NCI-H345 (cell line): ENCODE measurements around the gene SLC8A2.
"Not testable (repeated sequence)": the region's sequence is repeated elsewhere in the genome, so short reads cannot be mapped to it uniquely, and the experiment has no call there.

Source experiments
- DNase-seq: peaks from one replicate; lab custom pipeline; 2025; lab: John Stamatoyannopoulos, UW

SLC8A2 gene

DNA sequence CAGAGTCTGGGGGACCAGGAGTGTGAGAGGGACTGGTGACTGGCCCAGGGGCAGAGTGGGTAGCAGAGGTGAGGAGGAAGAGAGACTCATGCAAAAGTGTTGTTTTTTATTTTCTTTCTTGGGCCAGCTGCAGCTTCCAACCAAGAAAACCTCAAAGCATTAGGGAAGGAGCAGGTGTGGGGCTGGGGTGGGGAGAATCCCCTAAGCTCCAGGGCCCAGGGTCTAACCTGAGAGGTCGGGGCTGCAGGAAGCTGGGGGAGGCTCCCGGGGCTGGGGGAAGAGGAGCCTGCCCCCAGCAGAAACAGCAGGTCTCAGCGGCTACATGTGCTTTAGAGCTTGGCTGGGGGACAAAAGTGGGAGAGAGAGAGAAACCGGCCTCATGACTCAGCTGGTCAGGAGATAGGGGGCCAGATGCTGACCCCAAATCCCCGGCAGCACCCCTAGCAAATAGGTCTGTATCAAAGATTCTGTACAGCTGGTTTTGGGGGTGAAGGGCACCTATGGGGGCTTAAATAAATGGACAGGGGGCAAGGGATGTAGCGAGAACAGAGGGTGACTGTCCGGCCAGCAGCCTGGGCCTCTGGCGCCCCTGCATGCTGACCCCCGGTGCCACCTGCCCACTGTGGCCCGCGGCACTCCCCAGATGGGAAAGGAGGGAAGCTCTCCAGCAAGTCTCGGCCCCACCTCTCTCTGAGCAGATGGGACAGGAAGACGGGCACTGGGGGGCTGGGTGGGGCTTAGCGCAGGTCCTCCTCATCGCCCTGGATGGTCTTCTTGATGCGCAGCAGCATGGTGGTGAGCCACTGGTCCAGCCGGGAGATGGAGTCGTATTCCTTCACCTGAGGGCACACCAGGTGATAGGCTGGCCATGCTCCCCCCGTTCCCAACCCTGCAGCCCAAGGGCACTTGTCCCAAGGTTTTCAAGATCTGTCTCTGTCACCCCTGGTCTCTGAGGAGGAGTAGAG, 16.1 kb upstream of the SLC8A2 start:
- DNase-seq = no peak

DNA sequence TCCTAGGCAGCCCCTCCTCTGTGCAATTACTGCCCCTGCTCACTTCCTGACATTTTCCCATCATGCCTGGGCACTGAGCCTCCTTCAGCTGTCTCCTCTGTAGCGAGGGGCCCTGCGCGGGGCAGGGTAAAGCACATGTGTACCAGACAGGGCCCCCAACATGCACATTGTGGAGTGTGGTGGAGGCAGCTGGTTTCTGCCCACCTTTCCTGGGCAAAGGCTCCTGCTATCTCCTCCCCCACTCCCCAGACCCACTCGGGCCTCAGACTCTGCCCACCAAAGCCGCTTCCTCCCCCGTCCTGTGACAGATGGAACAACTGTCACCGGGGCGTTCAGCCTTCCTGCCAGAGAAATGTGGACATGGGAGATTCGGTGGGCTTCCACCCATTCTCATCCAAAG, 15.2 kb upstream of the SLC8A2 start:
- no peak for DNase-seq

DNA sequence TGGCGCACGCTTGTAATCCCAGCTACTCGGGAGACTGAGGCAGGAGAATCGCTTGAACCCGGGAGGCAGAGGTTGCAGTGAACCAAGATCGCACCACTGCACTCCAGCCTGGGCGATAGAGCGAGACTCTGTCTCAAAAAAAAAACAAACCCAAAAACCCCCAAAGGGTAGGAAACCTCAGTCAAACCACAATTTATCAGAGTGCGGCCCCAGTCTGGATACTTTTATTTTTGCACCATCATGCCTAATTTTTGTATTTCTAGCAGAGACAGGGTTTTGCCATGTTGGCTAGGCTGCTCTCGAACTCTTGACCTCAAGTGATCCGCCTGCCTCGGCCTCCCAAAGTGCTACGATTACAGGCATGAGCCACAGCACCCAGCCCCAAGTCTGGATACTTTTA, 14.5 kb upstream of the SLC8A2 start:
- DNase-seq = not testable (repeated sequence)

DNA sequence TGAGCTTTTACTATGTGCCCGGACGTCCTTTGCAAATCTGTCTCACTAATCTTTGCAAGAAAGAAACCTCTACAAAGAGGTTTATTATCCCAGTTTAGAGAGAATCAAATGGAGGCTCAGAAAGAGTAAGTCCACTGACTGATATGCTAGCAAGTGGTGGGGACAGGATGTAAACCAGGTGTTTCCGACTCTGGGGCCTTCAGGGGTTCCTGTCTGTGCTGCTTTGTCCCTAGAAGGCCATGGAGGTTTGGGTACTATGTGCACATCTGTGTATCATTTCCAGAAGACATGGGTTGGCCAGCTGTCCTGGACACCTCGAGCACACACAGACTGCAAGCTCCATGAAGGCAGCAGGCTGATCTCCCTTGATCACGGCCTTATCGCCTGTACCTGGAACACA, 13.5 kb upstream of the SLC8A2 start:
- no peak for DNase-seq

DNA sequence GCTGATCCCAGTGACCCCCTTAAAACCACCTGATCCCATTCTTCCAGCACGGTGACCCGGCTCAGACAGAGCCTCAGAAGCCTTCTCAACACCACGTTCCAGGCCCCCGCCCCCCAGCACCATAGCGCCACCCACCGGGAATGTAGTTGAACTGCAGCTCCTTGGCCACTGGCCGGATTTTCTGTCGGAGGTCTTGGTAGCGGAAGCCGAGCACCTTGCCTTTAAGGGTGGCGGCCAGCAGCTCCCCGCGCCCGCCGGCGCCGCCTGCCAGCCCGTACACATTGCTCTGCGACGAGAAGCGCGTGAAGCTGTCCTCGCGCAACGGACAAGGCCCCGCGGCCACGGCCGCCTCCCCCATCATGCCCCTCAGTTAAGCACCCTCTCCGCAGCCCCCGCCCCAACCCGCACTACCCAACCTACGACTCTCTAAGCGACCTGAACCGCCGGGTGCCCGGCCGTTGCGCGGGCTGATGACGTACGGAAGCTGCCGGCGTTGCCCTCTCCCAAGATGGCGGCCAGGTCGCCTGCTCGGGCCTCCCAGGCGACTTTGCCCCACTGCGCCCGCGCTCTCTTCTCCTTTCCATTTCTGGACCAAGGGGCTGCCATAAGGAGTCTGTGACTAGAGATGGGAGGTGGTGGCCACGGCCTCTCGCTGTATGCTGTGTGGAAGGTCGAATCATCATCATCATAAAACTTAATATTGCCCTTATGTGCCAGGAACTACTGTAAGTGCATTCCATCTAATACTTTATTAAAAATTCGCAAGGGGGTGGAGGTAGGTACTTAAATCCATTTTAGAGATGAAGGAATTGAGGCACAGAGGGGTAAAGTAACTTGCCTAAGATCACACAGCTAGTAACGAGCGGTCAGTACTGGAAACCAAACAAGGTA, 12.4 kb upstream of the SLC8A2 start, which contains the start of gene KPTN:
KPTN (minus strand) TSS at position 420 of the 891 bp plus-strand sequence; CDS start at position 361, 59 bp downstream.
- peak; percentile 85 for DNase-seq

DNA sequence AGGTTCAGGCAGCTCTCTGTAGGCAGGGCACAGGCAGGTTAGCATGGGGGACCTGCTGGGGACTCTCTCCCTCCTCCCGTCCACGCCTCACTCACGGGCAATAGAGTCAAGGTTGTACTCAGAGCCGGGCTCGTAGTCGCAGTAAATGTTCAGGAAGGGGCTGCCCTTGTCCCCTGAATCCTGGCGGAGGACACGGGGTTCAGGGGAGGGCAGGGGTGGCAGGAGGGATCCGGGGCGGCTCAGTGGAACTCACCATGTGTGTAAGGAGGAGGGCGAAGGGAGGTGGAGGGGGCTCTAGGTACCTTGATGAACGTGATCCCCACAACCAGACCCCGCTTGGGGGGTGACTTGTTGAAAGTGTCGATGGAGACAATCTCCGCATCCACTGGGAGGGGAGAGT, 11.5 kb upstream of the SLC8A2 start:
- DNase-seq = no peak

DNA sequence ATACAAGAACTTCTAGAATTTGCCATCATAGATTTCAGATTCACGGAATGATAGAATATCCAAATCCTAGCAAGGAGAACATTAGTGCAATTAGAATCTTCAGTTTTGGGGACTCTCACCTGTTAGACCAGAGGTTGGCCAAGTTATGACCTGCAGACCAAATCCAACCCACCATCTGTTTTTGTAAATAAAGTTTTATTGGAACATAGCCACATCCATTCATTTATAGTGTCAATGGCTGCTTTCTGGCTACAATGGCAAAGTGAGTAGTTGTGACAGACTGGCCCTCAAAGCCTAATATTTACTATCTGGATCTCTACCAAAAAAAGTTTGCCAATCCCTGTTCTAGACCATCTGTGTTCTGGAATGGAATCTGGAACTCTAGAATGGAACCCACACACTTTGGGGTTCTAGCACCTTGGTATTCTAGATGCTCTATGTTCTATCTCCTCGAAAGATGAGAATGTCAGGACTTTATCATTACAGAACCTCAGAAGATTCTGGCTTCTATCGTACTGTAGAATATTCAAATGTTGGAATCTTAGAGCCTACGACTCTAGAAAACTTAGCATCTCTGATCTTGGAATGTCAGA, 9.9 kb upstream of the SLC8A2 start:
- no peak for DNase-seq

DNA sequence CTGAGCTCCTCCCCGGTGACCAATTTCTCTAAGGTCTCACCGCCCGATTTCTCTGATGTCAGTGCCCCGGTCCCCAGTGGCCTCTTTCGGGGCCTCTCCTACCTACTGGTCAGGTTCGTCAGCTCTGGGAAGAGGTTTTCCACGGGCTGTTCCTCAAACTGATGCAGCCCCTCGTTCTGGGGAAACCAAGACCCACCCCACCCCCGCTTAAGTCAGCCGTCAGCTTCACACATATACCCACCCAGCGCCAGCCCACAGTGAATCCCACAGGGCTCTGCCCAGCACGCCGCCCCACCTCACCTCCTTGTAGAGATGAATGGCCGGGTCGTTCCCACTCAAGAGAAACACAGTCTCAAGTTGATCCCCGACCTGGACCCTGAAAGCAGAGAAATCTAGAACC, 9.0 kb upstream of the SLC8A2 start:
- no peak for DNase-seq

DNA sequence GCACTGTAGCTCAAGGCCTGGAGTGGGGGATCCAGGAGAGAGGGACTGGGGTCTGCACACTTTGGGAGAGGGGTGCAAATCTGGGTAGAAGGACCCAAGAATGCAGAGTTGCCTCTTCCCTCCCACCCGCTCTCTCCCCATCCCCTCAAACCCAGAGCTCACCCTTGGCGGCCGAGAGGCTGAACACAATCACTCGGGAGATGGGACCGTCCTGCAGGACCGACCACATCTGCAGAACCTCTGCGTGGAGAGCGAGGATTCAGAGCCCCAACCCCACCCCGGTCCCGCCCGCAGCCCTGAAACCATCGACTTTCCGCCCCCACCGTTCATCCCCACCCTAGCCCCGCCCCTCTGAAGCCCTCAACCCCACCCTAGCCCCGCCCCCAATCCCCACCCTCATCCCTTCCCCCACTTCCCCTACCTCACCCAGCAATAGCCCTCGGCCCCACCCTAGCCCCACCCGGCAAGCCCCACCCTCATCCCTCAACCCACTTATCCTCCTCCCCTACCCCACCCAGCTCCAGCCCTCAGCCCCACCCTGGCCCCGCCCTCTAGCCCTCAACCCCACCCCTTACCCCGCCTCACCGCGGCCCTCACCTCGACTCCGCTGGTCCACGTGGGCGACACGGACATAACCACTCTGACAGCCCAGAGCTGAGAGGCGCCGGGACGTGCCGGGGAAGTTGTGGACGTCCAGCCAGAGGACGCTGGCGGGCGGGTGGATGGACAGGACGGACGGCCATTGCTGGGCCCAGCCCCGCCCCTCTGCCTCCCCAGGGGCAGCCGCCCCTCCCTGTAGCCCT, 8.2 kb upstream of the SLC8A2 start:
- no peak for DNase-seq

DNA sequence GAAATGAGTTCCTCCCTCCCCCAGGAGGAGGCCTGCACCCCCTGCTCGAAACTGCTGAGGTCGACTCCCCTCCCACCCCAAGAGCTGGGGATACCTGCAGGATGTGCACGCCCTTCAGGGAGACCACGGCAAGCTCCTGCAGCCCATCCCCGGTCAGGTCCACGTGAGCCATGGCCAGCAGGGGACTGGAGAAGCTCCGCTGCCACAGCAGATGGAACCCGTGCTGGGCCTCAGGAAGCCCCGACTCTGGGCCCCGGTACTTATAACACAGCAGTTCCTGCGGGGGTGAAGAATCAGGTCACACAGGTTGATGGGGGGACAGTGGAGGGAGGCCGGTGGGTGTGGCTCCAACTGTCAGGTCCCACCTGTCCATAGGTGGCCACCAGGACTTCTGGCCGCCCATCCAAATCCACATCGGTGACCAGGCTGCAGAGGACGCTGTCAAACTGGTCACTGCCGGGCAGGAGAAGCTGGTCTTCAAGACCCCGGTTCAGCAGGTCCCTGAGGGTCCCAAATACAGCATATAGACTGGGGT, 4.8 kb upstream of the SLC8A2 start:
- no peak for DNase-seq

DNA sequence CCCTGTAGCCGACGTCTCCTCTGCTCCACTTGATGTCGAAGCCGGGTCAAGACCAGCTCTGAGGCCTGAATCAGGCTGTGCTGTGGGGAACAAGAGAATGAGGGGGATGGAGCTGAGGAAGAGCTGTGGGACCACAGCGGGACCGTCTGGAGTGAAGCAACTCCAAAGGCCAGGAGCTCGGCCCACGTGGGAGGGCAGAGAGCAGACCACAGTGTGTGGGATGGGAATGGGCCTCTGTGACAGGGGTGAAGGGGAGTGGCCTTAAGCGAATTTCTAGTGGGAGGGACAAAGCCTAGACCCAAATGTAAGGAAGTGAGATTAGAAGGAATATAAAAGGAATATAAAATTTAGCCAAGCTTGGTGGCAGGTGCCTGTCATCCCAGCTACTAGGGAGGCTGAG, 3.8 kb upstream of the SLC8A2 start:
- DNase-seq = no peak

DNA sequence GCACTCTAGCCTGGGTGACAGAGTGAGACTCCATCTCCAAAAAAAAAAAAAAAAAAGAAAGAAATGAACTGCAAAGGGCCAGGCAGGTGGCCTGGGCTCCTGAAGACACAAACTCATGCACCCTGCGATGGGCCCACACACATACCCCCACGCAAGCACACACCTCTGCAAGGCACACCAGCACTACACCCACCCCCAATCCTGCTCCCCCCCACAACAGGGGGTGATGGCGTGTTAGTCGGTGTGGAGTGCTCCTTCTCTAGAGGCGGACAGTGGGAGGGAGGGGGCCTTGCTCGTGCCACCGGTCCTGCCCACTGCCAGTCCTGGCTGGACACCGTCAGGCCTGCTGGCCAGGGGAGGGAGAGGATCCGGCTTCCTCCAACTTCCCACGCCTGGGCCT, 1.6 kb upstream of the SLC8A2 start:
- no peak for DNase-seq

DNA sequence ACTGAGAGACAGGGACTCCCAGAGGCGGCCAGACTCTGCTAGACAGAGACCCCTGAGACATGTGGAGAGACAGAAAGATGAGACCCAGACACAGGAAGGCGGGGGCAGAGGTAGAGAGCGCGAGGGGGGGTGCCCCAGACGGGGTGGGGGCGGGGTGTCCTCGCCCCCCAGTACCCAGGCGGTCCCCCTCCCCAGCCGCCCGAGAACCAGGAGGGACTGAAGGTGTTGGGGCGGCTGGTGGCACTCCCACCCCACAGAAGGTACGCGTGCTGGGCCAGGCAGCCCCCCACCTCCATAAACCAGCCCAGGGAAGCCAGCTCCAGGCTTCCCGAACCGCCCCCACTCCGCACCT, 336 bp downstream of the SLC8A2 start:
- no peak for DNase-seq

DNA sequence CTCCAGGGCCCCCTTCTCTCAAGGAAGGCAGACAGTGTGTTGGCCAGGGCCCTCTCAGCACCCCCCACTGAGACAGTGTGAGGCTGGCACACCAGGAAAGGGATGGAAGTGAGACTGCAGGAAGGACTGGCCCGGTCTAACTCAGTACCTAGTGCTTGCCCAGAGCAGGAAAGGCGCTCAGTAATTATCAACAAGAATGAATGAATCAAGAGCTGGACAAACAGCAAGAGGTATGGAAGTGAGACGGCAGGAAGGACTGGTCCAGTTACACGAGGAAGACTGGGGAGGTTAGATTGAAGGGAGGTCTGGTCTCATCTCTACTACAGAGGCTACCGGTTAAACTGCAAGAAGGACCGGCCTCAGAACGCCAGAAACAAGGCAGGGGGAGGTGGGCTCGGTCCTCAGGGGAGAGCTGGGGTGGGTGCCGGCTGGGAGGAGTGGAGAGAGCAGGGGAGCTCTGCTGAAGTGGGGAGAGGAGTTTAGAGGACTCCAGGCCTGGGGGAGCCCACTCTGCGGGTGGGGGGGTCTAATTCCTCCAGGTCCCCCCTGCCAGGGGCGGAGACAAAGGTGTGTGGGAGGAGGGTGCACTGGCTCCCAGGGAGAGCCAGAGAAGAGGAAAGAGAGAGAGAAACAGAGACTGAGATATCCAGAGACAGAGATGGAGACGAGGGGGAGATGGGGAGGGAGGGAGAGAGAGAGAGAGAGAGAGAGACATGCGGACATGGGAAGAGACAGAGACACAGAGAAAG, 1.1 kb downstream of the SLC8A2 start:
- no peak for DNase-seq

DNA sequence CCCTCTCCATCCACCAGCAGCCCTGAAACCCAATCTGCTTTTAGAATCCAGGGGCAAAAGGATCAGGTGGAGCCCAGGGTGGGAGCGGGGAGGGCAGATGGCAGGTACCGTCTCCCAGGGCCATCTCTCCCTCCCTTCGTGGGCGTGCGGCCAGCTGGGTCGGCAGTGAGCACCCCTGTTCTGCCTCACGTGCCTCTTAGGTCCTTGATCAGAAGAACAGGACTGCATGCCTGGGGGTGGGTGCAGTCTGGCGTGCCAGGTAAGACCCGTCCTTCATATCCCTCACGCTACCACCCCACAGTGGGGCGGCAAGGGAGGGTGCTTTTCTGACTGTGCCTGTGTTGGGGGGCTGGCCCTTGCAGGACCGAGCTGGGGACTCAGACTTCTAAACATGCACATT, 2.0 kb downstream of the SLC8A2 start:
- no peak for DNase-seq

DNA sequence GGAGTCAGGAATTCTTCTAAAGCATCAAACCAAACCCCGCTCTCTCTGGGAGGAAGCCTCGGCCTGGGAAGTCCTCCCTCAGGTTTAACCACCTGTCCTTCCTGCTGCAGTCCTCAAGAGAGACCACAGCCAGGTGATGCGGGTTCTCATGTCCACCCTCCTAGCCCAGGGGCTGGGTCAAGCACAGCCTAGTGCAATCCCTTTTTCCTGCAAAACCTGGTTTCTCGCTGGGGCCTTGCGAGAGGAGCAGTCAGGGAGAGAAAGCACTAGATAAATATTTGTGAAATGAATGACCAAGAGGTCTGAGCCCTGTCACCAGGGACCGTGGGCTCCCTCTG, 2.4 kb downstream of the SLC8A2 start:
- DNase-seq = no peak

DNA sequence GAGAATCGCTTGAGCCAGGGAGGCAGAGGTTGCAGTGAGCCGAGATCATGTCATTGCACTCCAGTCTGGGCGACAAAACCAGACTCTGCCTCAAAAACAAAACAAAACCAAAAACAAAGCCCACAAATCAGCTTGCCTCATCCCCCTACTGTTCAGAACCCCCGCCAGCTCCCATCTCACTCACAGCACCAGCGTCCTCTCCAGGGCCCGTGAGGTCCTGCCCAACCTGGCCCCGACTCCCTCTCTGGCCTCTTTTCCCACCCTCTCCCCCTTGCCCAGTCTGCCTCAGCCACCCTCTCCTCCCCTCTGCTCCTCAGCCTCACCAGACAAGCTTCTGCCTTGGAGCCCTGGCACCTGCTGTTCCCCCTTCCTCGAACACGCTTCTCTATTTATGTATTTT, 3.8 kb downstream of the SLC8A2 start:
- DNase-seq = no peak

DNA sequence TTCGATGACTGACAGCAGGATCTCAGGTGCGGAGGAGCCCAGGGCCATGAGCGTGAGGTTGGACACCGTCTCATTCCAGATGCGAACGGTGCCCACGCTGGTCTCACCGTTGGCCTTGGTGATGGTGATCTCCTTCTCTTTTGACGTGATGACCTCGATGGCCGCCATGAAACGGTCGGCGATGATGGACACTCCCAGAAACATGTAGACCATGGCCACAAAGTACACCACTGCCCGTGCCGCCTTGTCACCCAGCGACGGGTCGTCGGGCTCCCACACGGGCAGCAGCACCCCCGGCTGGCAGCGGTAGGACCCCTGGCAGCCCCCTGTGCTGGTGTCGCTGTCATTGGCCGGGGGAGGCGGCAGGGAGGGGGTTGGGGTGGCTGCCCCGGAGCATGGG, 5.7 kb downstream of the SLC8A2 start:
- no peak for DNase-seq

DNA sequence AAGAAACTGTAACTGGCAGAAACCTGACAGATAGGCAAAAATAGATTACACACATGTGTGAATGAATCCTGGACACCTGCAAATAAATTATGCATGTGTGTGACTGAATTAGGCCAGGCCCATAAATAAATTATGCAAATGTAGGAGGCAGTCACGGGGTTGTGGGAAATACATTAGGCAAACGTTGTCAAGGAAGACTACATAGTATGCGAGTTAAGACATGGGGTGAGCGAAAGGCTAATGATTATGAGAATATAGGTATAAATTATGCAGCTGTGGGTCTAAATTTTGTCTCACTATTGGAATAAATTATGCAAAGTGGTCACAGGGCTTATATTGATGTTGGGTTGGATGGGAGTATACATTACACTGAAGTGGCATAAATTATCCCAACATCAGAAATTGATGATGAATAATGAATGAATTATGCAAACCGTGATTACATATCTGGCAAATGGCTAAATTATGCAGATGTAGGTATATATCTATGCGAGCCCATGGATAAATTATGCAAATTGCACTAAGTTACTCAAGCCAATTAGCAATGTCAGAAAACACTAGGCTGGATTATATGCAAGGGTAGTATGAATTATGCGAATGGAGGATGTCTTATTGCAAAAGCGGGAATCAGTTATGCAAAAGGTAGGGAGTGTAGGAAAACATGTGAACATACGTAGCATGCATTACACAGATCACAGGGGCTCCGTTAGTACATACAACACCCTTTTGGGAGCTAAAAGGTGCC, 6.8 kb downstream of the SLC8A2 start:
- no peak for DNase-seq

DNA sequence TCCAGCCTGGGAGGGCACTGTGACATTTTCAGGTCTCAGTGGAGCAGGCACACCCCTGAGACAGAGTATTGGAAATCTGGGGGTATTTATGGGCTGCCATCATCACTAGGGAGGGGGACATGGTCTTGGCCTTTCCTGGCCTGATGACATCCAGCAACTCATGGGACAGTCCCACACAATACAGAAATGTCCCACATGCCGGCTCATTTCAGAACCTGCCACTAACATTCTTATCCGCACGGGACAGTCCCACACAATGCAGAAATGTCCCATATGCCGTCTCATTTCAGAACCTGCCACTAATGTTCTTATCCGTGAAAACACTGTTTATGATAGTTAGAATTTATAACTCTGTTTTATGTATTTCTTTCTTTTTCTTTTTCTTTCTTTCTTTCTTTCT, 9.8 kb downstream of the SLC8A2 start:
- no peak for DNase-seq
